ENCODE measurements around the gene SMARCAL1.

The SMARCAL1 gene

GRCh38 chr2:216477283-216478035, 65.2 kb downstream of the SMARCAL1 start:
- DNase-seq, result no peak

GRCh38 chr2:216478151-216478550, 65.9 kb downstream of the SMARCAL1 start:
- DNase-seq, result no peak

GRCh38 chr2:216478791-216479190, 66.5 kb downstream of the SMARCAL1 start:
- DNase-seq, result no peak

GRCh38 chr2:216480221-216480620, 67.9 kb downstream of the SMARCAL1 start:
- no peak for DNase-seq

GRCh38 chr2:216482640-216483039, 70.4 kb downstream of the SMARCAL1 start:
- DNase-seq, result no peak

GRCh38 chr2:216485237-216485636, 73.0 kb downstream of the SMARCAL1 start:
- DNase-seq, result no peak

- DNase-seq, result no peak
Observed at GRCh38 chr2:216485745-216486144, 73.5 kb downstream of the SMARCAL1 start.

GRCh38 chr2:216486271-216486670, 74.0 kb downstream of the SMARCAL1 start:
- no peak for DNase-seq

GRCh38 chr2:216486708-216487107, 74.4 kb downstream of the SMARCAL1 start:
- DNase-seq, result no peak

GRCh38 chr2:216490061-216490460, 77.8 kb downstream of the SMARCAL1 start:
- no peak for DNase-seq

GRCh38 chr2:216491793-216492596, 79.7 kb downstream of the SMARCAL1 start:
- DNase-seq, result no peak

- DNase-seq, result no peak
Observed at GRCh38 chr2:216492597-216493333, 80.5 kb downstream of the SMARCAL1 start.

GRCh38 chr2:216493334-216493685, 81.0 kb downstream of the SMARCAL1 start:
- DNase-seq, result no peak

- DNase-seq, result no peak
Observed at GRCh38 chr2:216495656-216496055, 83.4 kb downstream of the SMARCAL1 start.

- DNase-seq, result no peak
Observed at GRCh38 chr2:216497382-216498069, 85.2 kb downstream of the SMARCAL1 start.

- DNase-seq, result no peak
Observed at GRCh38 chr2:216498070-216498378, 85.7 kb downstream of the SMARCAL1 start.

- DNase-seq, result peak; percentile 95
Observed at GRCh38 chr2:216498379-216499352, 86.4 kb downstream of the SMARCAL1 start, which contains the start of gene RPL37A. RPL37A (plus strand) TSS chr2:216498844; CDS start chr2:216498875, 31 bp downstream.

- DNase-seq, result no peak
Observed at GRCh38 chr2:216499641-216500218, 87.4 kb downstream of the SMARCAL1 start.

GRCh38 chr2:216500572-216500971, 88.3 kb downstream of the SMARCAL1 start:
- DNase-seq, result no peak

GRCh38 chr2:216501854-216502253, 89.6 kb downstream of the SMARCAL1 start:
- DNase-seq, result no peak

- DNase-seq, result no peak
Observed at GRCh38 chr2:216502381-216503158, 90.3 kb downstream of the SMARCAL1 start.
